Measurements from ENCODE around the gene NLRC3.

The NLRC3 gene

DNA sequence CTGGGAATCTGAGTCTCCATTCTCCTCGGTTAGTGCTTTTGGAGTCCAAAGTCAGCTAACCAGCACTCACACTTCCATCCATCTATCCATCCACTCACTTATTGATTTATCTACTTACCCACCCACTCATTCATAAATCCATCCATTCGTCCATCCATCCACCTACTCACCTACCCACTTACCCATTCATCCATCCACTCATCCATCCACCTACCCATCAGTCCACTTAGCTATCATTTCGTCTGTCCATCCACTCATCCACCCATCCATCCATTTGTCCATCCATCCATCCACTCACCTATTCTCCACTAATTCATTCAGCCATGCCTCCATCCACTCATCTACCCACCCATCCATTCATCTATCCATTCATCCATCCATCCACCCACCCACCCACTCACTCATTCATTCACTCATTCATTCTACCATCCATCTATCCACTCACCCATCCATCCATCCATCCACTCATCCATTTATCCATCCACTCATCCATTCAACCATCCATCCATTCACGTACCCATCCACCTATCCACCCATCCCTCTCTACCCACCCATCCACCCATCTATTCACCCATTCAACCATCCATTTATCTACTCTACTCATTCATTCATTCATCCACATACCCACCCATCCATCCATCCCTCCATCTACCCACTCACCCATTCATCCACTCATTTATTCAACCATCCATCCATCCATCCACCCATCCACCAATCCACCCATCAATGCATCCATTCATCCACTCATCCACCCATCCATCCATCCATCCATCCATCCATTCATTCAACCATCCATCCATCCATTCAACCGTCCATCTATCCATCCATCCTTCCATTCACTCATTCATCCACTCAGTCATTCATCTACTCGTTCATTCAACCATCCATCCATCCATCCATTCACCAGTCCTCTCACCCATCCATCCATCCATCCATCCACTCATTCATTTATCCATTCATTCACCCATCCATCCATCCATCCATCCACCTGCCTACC lies 26.1 kb downstream of the NLRC3 start:
- H3K4me1 ChIP-seq: peaks cover 0 to 11% (median 7%) of the 10 kb centered on the region in 4 donors
- intact Hi-C loops (cut with DNase I; ENCODE audit: low total_unique reads): no loop called here
- no peaks in the 10 kb centered on the region for H3K9me3 ChIP-seq
- H3K4me3 ChIP-seq: no peak overlapping the region
- H3K27ac ChIP-seq: no peak overlapping the region
- no peak for TF ChIP-seq CTCF (IDR thresholded peaks at IDR 0.05)
- no peak for DNase-seq
- H3K36me3 ChIP-seq: peaks cover 0 to 7% (median 0%) of the 10 kb centered on the region in 3 donors
- no peaks in the 10 kb centered on the region for H3K27me3 ChIP-seq

DNA sequence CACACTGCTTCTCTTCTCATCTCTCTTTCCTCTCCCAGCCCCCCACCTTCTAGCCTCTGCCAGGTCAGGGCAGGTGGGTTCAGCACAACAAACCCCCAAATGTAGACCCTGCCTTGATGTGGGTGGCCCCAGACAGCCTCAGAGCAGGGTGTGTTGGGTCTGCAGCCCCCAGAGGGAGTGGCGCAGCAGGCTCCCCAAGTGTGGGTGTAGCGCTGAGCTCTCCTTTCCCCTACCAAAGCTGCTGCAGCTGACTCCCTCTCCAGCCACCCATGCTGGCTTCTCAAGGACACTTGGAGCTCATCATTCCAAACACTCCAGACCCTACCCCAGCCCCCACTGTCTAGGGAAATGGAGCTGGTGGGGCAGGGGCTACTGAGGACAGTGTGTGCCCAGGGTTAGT lies 27.3 kb downstream of the NLRC3 start:
- H3K27ac ChIP-seq: no peak overlapping the region
- no peak for DNase-seq
- H3K4me3 ChIP-seq: no peak overlapping the region
- H3K27me3 ChIP-seq: no peaks in the 10 kb centered on the region
- H3K4me1 ChIP-seq: peaks cover 0 to 11% (median 7%) of the 10 kb centered on the region in 4 donors
- peaks cover 0 to 7% (median 0%) of the 10 kb centered on the region in 3 donors for H3K36me3 ChIP-seq
- no peaks in the 10 kb centered on the region for H3K9me3 ChIP-seq
- intact Hi-C loops (cut with DNase I; ENCODE audit: low total_unique reads): no loop called here
- TF ChIP-seq CTCF (IDR thresholded peaks at IDR 0.05): no peak

DNA sequence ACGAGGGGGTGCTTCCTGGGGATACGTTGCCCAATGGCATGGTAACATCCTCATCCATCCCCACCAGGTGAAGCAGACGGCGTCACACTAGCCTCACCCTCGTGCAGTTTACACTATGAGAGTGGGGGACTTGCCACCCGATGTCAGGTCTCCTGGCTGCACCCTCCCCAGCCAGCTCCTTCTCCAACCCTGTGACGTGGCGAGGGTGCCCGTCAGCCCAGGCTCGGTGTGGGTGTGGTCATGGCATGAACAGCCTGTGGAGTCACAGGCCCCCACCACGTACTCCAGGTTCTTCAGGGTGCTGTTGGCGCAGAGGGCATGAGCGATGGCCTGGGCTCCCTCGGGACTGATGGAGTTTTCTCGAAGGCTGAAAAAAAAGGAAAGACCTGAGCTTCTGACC lies 28.3 kb downstream of the NLRC3 start:
- H3K9me3 ChIP-seq: no peaks in the 10 kb centered on the region
- H3K4me1 ChIP-seq: peaks cover 0 to 12% (median 7%) of the 10 kb centered on the region in 4 donors
- no peaks in the 10 kb centered on the region for H3K27me3 ChIP-seq
- H3K4me3 ChIP-seq: no peak overlapping the region
- peaks cover 0 to 7% (median 0%) of the 10 kb centered on the region in 3 donors for H3K36me3 ChIP-seq
- TF ChIP-seq CTCF (IDR thresholded peaks at IDR 0.05): no peak
- no peak overlapping the region for H3K27ac ChIP-seq
- DNase-seq: no peak
- intact Hi-C loops (cut with DNase I; ENCODE audit: low total_unique reads): no loop called here

- H3K4me3 ChIP-seq: no peak overlapping the region
- peak overlapping the region in 1 of 2 donors; percentile 47 for H3K27ac ChIP-seq
- H3K9me3 ChIP-seq: no peaks in the 10 kb centered on the region
- no peak for DNase-seq
- H3K36me3 ChIP-seq: peaks cover 0 to 7% (median 0%) of the 10 kb centered on the region in 3 donors
- H3K27me3 ChIP-seq: no peaks in the 10 kb centered on the region
- no peak for TF ChIP-seq CTCF (IDR thresholded peaks at IDR 0.05)
- intact Hi-C loops (cut with DNase I; ENCODE audit: low total_unique reads): no loop called here
- H3K4me1 ChIP-seq: peaks cover 0 to 17% (median 9%) of the 10 kb centered on the region in 4 donors
These were observed 28.8 kb downstream of the NLRC3 start for GRCh38 chr16:3548445-3548844.

- H3K4me3 ChIP-seq: no peak overlapping the region
- TF ChIP-seq CTCF (IDR thresholded peaks at IDR 0.05): no peak
- no peaks in the 10 kb centered on the region for H3K9me3 ChIP-seq
- no peak for DNase-seq
- no peaks in the 10 kb centered on the region for H3K27me3 ChIP-seq
- peaks cover 0 to 30% (median 22%) of the 10 kb centered on the region in 4 donors for H3K4me1 ChIP-seq
- no peak overlapping the region for H3K27ac ChIP-seq
- H3K36me3 ChIP-seq: peaks cover 0 to 7% (median 0%) of the 10 kb centered on the region in 3 donors
- intact Hi-C loops (cut with DNase I; ENCODE audit: low total_unique reads): no loop called here
These were observed 30.1 kb downstream of the NLRC3 start for GRCh38 chr16:3546986-3547682.

All from tibial artery (tissue), 4 donors.